GM19025 (cell line): ENCODE results near the gene CFLAR.
A peak's percentile ranks its signal among the peaks of the same experiment; 100 is the strongest.

Experiments used
- ATAC-seq: cut with Tn5 transposase; IDR thresholded peaks from one replicate; pipeline ENCODE4 v1.9.1; 2021; ENCODE audit warnings: mild to moderate bottlenecking, low read depth, moderate library complexity; ENCODE audit not compliant: unreplicated experiment

Gene CFLAR

GRCh38 chr2:201204655-201205514, 88.9 kb downstream of the CFLAR start:
- no peak for ATAC-seq

DNA sequence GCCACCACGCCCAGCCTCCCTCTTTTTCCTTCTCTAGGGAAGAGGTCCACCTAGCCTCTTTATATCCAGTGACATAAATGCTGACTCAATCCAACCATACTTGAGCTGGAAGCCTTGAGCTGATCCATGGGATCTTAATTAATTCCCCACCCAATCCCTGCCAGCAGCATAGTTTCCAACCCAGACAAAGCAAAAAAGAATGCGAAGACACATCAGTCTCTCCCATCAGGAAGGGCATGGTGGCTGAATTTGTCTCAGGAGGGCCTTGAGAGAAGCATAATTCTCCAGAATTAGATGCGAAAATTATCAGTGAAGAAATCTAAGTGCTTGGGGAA, 89.5 kb downstream of the CFLAR start:
- ATAC-seq, result no peak

DNA sequence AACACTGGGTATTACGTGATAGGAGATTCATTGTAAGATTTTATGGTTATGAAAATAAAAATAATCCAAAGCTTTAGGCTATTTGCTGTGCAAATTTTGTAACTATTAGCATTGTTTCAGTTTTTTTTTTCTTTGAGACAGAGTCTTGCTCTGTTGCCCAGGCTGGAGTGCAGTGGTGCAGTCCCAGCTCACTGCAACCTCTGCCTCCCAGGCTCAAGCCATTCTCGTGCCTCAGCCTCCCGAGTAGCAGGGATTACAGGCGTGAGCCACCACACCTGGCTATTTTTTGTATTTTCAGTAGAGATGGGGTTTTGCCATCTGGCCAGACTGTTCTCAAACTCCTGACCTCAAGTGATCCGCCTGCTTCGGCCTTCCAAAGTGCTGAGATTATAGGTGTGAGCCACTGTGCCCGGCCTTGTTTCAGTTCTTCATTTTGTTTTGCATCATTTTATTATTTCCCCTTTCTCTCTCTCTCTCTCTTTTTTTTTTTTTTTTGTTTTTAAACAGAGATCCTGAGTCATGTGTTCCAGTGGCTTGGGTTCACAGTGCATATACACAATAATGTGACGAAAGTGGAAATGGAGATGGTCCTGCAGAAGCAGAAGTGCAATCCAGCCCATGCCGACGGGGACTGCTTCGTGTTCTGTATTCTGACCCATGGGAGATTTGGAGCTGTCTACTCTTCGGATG, 92.7 kb downstream of the CFLAR start:
- ATAC-seq, result peak; percentile 64

GRCh38 chr2:201215963-201216362, 100.0 kb downstream of the CFLAR start:
- no peak for ATAC-seq

DNA sequence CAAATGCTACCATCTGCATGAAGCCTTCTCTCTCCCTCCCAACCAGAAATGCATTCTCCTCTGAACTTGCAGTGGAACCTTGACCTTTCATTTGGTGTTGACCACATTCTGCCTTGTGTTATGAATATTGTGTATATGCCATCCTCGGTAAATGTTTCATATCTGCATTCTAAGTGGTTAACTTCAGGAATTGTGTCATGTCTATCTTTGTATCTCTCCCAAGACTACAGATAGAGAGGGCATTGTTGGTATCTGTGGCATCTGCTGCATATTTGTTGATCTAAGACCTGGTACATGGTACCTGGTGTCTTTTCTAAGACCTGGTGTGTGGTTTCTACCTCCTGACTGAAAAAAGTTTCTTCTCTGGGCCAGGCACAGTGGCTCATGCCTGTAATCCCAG, 101.0 kb downstream of the CFLAR start:
- ATAC-seq, result no peak

- ATAC-seq, result no peak
These were observed 102.8 kb downstream of the CFLAR start for GRCh38 chr2:201218780-201219179.

GRCh38 chr2:201219328-201220096, 103.5 kb downstream of the CFLAR start:
- no peak for ATAC-seq

DNA sequence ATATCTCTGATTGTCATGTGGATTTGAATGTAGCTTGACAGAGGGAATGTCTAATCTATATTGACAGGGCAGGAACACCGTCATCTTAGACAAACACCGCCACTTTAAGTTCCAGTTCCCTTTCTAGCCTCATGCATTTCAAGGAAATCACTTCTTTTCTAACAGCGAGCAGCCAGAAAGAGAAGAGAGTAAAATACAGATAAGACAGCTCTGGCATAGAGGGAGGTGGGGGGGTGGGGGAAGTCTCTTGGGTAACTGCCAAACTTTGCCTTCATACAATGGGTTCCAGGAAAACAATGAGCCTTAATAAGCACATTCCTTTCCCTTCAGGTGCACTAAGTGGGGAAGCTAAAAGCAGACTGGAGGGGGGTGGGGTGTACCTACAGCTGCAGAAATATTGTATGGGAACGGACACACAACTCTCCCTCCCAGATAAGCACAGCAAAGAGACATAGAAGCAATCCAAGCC, 104.2 kb downstream of the CFLAR start:
- no peak for ATAC-seq

DNA sequence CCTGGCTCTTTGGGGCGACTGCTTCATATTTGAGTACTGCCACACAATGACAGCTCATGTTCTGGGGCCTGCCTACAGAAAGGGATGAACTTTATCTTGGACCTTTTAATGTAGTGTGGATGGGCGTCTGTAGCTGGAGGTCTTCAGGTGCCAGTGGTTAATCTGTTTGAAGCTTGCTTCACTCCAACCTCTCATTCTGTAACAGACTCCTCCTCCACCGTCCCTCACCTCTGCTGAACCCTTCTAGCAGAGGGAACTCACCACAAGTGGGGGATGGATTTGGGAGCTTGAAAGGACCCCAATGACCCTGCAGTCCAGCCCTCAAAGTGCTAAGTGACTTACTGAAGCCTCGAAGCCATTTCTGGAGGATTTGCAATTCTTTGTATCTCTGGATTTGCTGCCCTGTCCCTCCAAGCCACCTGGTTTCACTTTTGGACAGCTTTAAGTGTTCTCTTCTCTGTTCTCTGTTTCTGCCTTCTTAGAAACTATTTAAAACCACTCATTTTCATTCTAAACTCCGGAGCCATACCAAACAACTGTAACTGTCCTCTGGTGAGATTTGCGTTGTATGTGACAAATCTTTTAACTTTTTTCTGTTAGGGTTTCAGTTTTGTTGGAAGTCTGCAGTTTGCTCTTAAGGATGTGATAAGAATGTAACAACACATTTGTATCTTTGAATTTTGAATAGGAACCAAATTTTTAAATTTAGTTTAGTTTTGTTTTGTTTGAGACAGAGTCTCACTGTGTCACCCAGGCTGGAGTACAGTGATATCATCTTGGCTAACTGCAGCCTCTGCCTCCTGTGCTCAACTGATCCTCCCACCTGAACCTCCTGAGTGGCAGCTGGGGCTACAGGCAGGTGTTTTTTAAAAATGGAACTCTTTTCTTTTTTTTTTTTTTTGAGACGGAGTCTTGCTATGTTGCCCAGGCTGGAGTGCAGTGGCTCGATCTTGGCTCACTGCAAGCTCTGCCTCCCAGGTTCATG, 107.4 kb downstream of the CFLAR start:
- ATAC-seq, result peak; percentile 90
